GM10266 (cell line): Measurements from ENCODE around the gene NAT10.

Source experiments
- DNase-seq: peaks from one replicate; pipeline ENCODE4 v3.0.0; 2012; ENCODE audit errors: extremely low spot score
- TF ChIP-seq, protein P1 (sequence below): IDR thresholded peaks from 2 replicates; pipeline ENCODE4 v1.5.1; 2012; ENCODE audit warnings: mild to moderate bottlenecking, low read depth; ENCODE audit not compliant: control insufficient read depth, insufficient read depth; ENCODE audit errors: missing control alignments

The NAT10 gene

DNA sequence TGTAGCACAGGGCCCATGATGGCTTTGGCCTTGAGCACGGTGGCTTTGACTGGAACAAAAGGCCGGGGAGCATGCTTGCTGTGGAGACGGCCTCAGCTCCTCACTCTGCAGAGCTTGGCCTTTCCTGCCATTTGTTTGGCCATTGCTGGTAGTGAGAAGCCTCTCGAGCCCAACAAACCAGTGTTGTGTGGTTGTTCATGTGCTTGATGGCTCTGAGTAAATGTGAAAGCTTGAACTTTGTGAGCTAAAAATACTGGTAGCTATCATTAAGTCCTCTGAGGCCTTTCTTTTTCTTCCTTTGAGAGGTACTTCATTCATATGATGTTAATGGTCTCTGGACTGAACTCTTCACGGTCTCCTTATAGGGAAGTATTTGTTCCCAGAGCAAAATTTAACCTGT, 39.6 kb downstream of the NAT10 start:
- TF ChIP-seq, protein P1, sequence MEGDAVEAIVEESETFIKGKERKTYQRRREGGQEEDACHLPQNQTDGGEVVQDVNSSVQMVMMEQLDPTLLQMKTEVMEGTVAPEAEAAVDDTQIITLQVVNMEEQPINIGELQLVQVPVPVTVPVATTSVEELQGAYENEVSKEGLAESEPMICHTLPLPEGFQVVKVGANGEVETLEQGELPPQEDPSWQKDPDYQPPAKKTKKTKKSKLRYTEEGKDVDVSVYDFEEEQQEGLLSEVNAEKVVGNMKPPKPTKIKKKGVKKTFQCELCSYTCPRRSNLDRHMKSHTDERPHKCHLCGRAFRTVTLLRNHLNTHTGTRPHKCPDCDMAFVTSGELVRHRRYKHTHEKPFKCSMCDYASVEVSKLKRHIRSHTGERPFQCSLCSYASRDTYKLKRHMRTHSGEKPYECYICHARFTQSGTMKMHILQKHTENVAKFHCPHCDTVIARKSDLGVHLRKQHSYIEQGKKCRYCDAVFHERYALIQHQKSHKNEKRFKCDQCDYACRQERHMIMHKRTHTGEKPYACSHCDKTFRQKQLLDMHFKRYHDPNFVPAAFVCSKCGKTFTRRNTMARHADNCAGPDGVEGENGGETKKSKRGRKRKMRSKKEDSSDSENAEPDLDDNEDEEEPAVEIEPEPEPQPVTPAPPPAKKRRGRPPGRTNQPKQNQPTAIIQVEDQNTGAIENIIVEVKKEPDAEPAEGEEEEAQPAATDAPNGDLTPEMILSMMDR = no peak
- DNase-seq = peak; percentile 73

DNA sequence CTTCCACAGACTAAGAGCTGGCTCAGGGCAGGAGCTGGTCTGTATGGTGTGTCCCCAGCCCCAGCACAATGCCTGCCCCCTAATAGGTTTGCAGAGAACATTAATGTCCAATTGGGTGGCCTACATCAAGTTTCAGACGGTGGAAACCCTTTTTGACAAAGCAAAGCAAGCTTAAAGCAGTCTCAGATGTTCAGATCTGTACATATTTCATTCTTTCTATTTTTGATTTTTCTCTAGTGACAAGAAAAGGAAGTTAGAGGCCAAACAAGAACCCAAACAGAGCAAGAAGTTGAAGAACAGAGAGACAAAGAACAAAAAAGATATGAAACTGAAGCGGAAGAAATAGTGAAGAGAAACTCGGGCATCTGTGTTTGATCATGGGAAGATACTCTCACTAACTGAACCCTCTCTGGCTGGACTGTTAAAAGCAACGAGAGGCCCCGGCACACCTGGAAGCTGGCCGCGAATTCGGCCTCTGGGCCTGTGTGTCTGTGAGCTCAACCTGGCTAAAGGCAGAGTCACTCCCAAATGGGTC, 40.5 kb downstream of the NAT10 start:
- TF ChIP-seq, protein P1 = no peak
- DNase-seq = peak; percentile 54

DNA sequence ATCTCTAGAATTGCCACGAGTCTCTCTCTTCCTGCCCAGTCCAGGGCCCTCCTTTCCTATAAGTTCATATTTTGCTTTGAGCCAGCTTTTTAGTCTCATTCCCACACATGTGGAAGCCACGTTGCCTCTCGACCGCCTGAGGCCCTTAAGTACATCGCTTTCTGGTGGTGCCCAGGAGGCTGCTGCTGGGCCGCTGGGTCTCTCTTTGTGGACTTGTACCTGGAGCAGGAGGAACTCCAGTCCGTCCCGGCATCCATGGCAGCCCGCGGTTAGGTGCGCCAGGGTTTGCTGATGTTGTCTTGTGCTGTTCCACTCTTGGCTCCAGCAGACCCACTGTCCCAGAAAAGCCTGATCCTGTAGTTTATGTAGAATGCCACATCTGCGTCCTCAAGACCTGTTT, 41.0 kb downstream of the NAT10 start:
- TF ChIP-seq, protein P1 = no peak

DNA sequence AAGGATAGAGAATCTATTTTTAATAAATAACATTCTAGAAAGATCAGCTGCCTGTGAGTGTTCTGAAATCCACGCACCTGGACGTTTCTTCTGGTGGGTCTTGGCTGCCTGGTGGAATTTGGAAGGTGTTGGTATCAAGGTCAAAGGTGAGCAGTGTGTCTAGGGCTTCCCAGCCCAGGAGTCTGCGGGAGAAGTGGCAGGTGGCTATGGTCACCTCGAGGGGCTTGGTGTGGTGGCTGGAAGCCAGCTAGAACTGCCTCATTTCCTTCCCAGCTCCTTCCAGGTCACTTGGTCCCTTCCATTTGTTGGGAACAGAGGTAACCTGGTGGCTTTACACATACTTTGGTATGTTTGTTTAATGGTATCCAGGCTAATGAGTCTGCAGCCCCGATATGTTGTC, 41.4 kb downstream of the NAT10 start:
- TF ChIP-seq, protein P1 = no peak
- no peak for DNase-seq

More for the DNA sequence above, 41.0 kb downstream of the NAT10 start:
- no peak for DNase-seq

DNA sequence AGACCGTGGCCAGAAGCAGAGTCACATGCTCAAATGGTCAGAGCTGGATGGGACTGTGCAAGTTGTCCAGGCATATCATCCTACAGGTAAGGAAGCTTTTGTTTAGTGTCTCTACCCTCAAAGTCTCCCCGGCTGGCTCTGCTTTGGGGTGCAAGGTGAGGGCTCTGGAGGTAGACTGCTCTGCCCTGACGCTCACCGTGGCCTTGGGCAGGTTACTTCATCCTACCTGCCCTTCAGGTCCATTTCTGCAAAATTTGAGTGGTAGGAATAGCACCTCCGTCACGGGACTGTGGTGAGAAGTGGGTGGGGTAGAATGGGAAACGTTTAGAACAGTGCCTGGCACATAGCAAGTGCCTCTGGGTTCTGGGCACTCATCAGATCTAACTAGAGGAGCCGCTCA, 42.2 kb downstream of the NAT10 start:
- TF ChIP-seq, protein P1 = no peak
- DNase-seq = no peak

DNA sequence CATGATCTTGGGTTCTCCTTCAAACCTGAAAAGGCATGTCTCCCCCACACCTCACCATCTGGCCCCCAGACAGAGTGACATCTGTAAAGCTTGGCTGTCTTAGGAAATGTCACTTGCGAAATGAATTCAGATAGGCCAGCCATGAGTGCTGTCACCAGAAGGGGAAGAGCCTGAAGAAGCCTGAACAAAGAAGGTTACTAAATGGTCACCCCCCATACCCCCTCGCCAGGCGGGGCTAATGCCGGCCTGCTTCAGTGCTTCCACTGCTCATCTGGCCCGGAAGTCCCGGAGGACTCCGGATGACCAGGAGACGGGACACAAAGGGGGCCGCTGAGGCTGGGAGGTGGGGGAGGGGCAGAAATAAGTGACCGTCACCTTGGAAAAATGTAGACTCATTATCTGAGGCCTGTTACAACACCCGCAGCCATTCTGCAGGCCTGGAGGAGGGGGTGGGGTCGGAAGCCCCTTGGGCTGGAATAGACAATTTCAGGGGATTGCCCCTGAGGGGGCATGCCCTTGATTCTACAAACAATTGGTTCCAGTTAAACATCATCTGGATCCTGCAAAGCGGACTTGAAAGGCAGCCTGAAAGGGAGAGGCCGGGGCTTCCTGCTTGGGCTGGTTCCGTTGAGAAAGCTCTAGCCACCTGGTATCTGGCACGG, 43.2 kb downstream of the NAT10 start:
- no peak for DNase-seq

DNA sequence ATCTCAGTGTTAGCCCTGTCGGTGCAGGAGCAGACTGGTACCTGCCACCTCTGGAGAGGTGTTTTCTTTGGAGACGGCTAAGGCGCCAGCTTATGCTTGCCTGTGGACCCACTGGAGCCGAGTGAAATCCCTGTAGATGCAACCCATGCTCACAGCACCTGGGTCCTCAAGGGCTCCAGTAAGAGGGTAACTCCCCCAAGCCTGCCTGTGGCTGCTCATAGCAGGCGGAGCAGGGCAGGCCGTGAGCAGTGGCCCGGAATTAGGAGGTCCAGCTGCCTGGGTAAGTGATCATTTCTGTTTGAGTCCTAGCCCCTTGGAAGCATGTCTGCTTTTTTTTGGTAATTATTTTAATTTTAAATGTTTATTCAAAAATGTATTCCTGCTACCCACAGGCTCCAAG, 43.8 kb downstream of the NAT10 start:
- TF ChIP-seq, protein P1 = no peak
- DNase-seq = no peak

More for the DNA sequence above, 43.2 kb downstream of the NAT10 start:
- TF ChIP-seq, protein P1 = no peak
